GM21619 (cell line): ENCODE data around the gene IPO4.

Source experiments
- ATAC-seq: cut with Tn5 transposase; IDR thresholded peaks from one replicate; pipeline ENCODE4 v1.9.1; 2021; ENCODE audit not compliant: unreplicated experiment

Gene IPO4

DNA sequence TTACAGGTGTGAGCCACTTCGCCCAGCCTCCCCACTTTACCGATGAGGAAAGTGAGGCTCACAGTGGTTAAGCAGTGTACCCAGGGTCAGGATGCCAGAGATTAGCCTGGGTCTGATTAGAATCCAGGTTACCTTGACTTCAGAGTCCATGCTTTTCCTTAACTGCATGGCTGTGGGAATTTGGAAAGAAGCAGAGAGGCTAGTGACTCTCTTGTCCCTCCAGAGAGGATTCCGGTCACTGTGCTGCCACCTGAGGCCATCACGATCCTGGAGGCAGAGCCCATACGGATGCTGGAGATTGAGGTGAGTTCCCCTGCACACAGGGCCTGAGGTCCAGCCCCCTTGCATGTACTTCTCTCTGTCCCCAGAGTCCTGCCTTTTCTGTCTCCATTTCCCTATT is 12.0 kb downstream of the IPO4 start:
- no peak for ATAC-seq

DNA sequence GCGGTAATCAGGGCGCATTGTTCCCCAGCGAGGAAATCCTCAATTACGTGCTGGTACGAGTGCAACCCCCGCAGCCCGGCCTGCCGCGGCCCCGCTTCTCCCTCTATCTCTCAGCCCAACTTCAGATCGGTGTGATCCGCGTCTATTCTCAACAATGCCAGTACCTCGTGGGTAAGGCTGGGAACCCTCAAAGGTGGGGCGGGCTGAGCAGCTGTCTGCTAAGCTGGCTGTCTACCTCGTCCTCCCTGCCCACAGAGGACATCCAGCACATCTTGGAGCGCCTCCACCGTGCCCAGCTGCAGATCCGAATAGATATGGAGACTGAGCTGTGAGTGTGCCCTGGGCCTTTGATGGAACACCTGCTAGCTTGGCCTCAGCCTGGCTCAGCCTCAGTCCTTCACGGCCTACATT is 15.7 kb downstream of the IPO4 start:
- ATAC-seq: no peak

DNA sequence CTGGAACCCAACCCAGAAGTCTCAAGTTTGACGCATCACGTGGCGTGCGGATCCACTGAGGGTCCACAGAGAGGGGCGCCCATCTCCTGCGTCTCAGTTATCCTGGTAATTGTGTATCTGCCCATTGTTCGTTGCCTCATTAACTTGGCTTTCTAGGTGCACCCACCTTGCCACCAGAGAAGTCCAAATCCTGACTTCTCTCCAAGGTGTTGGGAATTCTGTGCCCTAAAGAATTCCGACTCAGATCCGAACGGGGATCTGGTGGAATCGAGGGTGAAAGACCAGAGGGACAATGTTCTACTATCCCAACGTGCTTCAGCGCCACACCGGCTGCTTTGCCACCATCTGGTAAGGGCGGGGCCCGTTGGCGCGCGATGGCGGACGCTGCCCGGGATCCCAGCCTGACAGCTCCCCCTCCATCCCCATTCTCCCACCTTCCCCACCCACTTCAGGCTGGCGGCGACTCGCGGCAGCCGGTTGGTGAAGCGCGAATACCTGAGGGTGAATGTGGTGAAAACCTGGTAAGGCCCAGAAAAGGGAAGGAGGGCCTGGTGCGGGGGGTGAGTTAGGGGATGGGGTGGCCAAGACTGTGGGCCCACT is 16.3 kb downstream of the IPO4 start:
- ATAC-seq: no peak

DNA sequence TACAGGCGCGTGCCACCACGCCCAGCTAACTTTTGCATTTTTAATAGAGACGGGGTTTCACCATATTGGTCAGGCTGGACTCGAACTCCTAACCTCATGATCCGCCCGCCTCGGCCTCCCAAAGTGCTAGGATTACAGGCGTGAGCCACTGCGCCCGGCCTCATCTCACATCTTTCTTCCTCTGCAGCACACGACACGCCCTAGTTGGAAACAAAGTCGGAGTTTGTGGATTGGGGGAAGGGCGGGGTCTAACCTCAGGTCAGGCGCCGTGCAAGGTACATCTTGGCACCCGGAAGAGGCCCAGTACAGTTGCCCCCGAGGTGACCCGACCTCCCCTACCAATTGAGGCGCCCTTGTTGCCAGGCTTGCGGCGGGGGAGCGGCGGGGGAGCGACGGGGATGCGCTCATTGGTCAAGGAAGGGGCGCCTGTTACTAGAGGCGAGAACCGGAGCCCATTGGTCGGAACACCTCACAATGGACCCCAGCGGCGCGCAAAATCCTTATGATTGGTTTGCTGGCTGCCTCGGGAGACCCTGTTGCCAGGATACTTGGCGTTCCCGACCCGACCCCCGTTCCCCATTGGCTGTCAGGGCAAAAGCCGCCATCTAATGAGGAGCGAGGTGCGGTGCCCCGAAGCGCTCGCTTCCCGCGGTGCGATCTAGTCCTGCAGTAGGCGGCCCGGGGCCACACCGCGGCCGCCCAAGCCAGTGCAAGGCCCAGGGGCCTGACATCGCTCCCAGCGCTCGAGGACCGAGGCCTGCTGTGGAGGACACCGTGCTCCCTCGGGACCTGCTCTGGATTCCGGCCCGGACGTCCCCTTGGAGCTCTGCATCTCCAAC is 17.0 kb downstream of the IPO4 start, which contains the start of gene REC8:
REC8 (plus strand) TSS at position 659 of the 839 bp plus-strand sequence. CDS start 473 bp downstream, outside the sequence.
- peak; percentile 86 for ATAC-seq

DNA sequence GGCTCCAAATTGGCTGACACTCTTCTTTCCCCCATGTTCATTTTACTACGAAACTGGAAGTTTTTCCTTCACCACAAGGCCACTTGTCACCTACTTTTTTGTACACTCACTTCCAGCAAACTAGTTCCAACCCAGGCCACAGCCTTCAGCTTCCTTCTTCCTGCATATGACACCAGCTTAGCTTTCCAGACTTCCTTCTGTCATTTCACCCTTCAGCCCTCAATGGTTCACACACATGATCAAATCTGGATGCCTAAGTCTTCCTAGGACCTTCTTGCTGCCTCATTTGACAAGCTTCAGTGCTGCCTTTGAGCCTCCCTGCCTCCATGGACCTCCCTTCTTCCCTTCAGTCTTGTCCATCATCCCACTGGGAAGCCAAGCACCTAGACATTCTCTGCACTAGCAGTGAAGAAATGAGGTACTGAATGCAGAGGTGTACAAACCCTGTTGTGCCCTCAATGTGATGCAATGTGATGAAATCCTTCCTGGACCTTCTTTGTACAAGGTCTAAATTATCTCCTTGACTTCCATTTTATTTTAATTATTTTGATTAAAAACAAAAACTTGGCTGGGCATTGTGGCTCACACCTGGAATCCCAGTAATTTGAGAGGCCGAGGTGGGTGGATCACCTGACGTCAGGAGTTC is 21.0 kb downstream of the IPO4 start:
- no peak for ATAC-seq

DNA sequence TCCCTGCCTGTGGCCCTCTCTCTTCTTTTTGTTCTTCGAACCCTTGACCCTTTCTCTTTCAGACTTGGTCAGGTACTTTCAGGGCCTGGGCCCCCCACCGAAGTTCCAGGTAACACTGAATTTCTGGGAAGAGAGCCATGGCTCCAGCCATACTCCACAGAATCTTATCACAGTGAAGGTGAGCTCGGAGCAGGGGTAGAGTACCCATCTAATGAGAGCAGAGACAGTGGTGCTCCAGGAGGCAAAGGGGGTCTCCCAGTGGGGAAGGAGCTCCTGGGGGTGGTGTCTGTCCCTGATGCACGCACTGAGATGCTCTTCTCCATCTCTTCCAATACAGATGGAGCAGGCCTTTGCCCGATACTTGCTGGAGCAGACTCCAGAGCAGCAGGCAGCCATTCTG is 22.8 kb downstream of the IPO4 start:
- no peak for ATAC-seq

DNA sequence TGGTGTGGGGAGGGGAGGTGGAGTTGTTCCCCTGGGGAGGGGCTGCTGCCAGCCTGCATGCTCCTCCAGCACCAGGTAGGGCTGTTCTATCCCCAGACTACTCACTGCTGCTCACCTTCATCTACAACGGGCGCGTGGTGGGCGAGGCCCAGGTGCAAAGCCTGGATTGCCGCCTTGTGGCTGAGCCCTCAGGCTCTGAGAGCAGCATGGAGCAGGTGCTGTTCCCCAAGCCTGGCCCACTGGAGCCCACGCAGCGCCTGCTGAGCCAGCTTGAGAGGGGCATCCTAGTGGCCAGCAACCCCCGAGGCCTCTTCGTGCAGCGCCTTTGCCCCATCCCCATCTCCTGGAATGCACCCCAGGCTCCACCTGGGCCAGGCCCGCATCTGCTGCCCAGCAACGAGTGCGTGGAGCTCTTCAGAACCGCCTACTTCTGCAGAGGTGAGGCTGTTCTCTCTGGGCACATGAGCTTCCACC is 24.1 kb downstream of the IPO4 start:
- no peak for ATAC-seq

DNA sequence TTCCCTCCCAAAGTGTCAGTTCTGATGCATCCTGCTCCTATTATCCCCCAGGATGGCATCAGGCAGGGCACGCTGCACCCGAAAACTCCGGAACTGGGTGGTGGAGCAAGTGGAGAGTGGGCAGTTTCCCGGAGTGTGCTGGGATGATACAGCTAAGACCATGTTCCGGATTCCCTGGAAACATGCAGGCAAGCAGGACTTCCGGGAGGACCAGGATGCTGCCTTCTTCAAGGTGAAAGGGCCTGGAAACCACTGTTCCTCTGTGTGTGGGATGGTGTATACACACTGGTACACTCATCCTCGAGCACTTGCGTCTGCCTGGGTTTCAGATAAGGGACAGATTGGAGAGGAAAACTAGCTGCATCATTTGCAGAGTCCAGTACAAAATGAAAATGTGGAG is 26.5 kb downstream of the IPO4 start:
- ATAC-seq: no peak

DNA sequence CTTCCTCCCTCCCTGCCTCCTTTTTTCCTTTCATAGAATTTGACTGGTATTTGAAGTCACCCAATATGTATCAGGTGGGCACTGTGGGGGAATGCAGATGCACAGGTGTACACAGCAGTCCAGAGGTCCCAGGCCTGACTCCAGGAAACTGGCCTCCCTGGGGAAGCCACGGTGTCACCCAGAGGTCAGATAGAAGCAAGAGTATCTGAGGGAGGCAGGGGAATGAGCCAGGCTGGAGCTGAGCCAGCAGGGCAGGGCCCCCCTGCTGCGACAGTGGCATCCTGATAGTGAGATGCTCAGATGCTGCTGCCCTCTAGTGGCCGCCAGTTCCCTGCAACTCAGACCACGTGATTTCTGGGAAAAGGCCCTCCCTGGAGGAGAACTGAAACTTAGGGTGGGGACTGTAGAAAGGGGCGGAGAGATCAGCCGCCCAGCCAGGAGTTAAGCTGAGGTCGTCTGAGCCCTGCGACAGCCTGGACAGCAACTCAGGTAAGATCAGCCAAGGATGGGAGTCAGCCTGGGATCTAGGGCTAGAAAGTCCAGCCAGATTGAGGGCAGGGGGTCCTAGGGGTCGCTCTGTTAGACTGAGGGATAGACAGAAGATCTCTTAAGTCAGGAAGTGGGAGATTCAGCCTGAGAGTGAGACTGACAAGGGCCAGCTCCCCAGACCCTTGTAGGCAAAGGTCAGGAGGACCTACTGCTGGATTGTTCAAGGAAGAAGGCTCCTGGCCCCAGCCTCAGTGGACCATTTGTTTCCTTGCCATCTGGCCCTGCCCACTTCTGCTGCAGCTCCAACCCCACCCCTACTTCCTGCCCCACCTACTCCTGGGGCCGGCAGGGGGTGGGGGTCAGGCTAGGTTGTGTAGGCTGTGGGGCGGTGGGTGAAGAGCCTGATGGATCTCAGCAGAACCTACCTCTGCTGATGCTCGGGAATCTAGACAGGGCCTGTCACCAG is 27.5 kb downstream of the IPO4 start, which contains the start of gene IRF9:
IRF9 (plus strand) TSS at position 416 of the 955 bp plus-strand sequence. CDS start 880 bp downstream, outside the sequence.
- ATAC-seq: peak; percentile 73

DNA sequence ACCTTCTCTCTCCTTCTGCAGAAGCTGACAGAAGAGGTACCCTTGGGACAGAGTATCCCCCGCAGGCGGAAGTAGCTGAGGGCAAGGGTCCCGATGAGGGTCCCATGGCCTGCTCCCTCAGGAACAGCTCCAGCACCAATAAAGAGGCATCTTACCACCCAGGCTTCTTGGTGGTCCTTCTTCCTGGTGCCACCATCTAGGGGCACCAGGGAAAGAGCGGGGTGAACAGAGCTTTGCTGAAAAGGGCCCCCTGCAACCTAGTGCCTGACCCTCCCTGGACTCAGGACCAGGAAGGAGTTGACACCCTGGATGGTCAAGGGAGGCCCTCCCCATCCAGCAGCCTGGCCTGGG is 28.1 kb downstream of the IPO4 start:
- no peak for ATAC-seq

DNA sequence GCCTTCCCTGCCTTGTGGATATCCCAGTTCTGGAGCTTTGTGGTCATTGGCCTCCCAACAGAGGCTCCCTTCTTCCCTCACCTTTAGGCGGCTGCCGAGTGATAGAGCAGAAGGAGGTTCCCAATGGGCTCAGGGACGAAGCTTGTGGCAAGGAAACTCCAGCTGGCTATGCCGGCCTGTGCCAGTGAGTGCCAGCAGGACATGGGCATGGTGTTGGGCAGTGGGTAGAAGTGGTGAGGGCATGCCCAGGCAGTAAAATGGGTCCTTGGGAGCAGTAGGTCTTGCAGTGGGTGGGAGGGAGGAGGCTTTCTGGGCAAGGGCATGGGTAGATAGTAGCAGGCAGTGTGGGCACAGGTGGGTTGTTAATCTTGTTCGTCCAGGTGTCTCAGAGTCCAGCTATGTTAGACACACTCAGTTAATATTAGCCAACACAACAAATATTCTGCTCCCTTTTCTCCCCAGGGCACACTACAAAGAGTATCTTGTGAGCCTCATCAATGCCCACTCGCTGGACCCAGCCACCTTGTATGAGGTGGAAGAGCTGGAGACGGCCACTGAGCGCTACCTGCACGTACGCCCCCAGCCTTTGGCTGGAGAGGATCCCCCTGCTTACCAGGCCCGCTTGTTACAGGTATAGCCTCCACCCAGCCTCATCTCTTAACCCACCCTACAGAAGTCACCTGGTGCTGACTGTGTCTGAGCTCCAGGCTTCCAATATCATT is 28.7 kb downstream of the IPO4 start:
- ATAC-seq: no peak

DNA sequence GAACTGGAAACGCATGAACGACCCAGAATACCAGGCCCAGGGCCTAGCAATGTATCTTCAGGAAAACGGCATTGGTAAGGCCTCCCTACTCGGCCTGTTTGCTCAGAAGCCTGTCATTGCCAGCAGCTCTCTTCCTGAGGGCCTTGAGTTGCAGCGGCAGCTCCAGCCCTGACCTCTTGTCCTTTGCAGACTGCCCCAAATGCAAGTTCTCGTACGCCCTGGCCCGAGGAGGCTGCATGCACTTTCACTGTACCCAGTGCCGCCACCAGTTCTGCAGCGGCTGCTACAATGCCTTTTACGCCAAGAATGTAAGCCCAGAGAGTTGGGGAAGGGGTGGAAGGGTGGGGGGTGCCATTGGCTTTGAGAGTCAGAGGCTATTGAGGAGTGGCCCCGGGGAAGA is 31.3 kb downstream of the IPO4 start:
- no peak for ATAC-seq

DNA sequence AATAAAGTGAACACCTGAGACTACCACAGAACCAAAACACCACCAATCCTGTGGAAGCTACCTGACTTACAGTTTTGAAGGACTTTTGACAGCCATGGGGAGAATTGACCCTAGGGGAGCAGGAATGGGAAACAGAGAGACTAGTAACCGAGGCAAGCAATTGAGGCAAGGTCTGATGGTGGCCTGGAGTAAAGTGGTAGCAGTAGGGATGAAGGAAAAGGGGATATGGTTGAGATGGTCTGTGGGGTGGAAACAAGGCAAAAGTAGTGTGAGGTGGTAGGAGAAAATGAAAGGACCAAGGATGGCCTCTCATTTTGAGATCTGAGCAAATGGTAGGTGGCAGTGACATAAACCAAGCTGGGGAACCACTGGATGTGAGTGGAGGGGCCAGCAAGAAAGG is 31.8 kb downstream of the IPO4 start:
- ATAC-seq: no peak

DNA sequence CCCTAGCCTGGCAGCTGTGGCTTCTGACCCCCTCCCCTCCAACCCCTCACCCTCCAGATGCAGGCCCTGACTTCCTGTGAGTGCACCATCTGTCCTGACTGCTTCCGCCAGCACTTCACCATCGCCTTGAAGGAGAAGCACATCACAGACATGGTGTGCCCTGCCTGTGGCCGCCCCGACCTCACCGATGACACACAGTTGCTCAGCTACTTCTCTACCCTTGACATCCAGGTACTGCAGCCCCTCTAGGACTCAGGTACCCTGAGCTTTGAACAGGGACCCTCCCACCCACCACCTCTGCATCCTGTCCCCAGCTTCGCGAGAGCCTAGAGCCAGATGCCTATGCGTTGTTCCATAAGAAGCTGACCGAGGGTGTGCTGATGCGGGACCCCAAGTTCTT is 33.5 kb downstream of the IPO4 start:
- no peak for ATAC-seq

DNA sequence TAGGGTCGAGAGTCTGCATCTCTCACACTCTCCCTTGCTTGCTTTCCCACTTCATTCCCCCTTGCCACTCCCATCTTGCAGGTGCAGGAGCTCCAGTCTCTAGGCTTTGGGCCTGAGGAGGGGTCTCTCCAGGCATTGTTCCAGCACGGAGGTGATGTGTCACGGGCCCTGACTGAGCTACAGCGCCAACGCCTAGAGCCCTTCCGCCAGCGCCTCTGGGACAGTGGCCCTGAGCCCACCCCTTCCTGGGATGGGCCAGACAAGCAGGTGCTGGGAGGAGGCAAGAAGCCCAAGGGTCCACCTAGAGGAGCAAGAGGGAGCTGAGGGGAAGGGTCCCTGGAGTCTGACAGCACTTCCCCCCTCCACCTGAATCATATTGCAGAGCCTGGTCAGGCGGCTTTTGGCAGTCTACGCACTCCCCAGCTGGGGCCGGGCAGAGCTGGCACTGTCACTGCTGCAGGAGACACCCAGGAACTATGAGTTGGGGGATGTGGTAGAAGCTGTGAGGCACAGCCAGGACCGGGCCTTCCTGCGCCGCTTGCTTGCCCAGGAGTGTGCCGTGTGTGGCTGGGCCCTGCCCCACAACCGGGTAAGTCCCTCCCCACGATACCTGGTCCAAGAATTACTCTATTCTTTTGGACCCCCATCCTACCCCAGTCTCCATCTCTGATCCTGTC is 37.1 kb downstream of the IPO4 start:
- no peak for ATAC-seq

DNA sequence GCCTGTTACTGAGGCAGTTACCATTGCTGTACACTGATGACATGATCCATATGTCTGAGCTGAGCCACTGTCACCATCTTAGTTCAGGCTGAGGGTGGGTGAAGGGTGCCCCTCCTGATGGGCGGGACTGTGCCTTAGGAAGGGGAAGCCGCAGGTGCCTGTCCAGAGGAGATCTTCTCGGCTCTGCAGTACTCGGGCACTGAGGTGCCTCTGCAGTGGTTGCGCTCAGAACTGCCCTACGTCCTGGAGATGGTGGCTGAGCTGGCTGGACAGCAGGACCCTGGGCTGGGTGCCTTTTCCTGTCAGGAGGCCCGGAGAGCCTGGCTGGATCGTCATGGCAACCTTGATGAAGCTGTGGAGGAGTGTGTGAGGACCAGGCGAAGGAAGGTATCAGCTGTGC is 37.6 kb downstream of the IPO4 start:
- no peak for ATAC-seq

DNA sequence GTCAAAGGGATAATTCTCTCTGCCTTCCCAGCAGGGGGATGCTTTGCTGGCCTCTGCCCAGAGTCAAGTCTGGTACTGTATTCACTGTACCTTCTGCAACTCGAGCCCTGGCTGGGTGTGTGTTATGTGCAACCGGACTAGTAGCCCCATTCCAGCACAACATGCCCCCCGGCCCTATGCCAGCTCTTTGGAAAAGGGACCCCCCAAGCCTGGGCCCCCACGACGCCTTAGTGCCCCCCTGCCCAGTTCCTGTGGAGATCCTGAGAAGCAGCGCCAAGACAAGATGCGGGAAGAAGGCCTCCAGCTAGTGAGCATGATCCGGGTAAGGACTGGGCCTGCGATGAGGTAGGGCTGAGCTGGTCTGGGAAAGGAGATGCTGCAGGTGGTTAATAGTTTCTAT is 38.0 kb downstream of the IPO4 start:
- no peak for ATAC-seq

DNA sequence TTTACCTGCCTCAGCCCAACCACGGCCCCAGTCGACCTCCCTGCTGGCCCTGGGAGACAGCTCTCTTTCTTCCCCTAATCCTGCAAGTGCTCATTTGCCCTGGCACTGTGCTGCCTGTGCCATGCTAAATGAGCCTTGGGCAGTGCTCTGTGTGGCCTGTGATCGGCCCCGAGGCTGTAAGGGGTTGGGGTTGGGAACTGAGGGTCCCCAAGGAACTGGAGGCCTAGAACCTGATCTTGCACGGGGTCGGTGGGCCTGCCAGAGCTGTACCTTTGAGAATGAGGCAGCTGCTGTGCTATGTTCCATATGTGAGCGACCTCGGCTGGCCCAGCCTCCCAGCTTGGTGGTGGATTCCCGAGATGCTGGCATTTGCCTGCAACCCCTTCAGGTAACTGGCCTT is 38.6 kb downstream of the IPO4 start:
- no peak for ATAC-seq

DNA sequence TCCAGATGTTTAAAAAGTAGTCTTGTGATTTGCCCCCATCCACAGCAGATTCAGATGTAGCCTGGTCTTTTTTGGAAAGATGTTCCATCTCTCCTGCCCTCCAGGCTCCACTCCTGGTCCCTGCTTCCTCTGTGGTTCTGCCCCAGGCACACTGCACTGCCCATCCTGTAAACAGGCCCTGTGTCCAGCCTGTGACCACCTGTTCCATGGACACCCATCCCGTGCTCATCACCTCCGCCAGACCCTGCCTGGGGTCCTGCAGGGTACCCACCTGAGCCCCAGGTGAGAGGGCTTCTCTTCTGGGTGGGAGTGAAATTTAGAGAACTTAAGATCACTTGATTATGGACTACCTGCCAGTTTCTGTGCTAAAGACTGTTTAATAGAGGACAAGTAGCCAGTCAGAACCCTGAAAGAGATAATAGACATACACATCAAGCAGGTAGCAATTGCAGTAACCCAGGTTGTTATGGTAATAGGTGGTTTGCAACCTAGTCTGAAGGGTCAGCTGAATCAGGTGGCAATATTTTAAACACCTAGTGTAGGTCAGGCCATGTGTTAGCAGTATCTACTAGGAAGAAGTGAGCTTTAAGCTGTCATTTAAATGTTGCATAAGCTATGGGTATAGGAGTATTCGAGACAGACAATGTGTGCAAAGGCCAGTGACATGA is 39.2 kb downstream of the IPO4 start:
- ATAC-seq: no peak
